Urinary bladder (tissue), 4 donors: Measurements from ENCODE around the gene LYZL6. TPM values are rescaled to one million over a fixed set of nuclear protein-coding genes. Genes with fewer than 3 reads are reported as not detected.
A peak's percentile ranks its signal among the peaks of the same experiment; 100 is the strongest.
"Not testable (repeated sequence)": the region's sequence is repeated elsewhere in the genome, so short reads cannot be mapped to it uniquely, and the experiment has no call there.

Experiments used
- DNase-seq: peaks from one replicate; pipeline ENCODE4 v3.0.0-alpha.2; 2015; ENCODE audit errors: extremely low spot score
- H3K27ac ChIP-seq: one replicate; pipeline ENCODE4 v1.5.1; 2013; ENCODE audit warnings: low read depth, mild to moderate bottlenecking, moderate library complexity
- H3K36me3 ChIP-seq: one replicate; pipeline ENCODE4 v1.6.1; 2013; ENCODE audit warnings: mild to moderate bottlenecking, moderate library complexity; ENCODE audit not compliant: insufficient read depth
- H3K4me1 ChIP-seq: one replicate; pipeline ENCODE4 v1.6.1; 2013; ENCODE audit warnings: mild to moderate bottlenecking, moderate library complexity; ENCODE audit not compliant: insufficient read depth
- H3K4me3 ChIP-seq: one replicate; pipeline ENCODE4 v1.5.1; 2013; ENCODE audit warnings: low read depth, low read length
- WGBS: extraction: QIAGEN DNeasy Blood & Tissue Kit; methylation state at CpG from one replicate; pipeline ENCODE4 v1.1.7; 2013; 5-methylcytosine and 5-hydroxymethylcytosine counted together
- polyA plus RNA-seq: library from polyadenylated mRNA; stranded (reverse); fragments of 200-250 nt; gene quantifications from one replicate; pipeline ENCODE4 v1.2.3, GENCODE V29; 2013
- total RNA-seq: library from RNA; depleted of rRNA; stranded (reverse); fragments of >200 nt; gene quantifications from one replicate; pipeline ENCODE4 v1.2.3, GENCODE V29; 2014
- donor health status: healthy with polysubstance abuse.
- donor health status: healthy.

Gene LYZL6
- total and polyA plus RNA-seq, 2 donors: not detected

GRCh38 chr17:35969558-35970380, 26.3 kb upstream of the LYZL6 start:
- Histone ChIP-seq H3K4me1 (no peaks in the 10 kb centered on the region), H3K27ac (no peak overlapping the region), H3K4me3 (no peak overlapping the region), H3K36me3 (no peaks in the 10 kb centered on the region)
- DNase-seq: peak; percentile 73
- 31% methylated on average over 8 of the region's 8 CpGs for WGBS

- Histone ChIP-seq H3K36me3 (no peaks in the 10 kb centered on the region), H3K4me1 (no peaks in the 10 kb centered on the region), H3K4me3 (no peak overlapping the region), H3K27ac (no peak overlapping the region)
- no peak for DNase-seq
- 80% methylated on average over 10 of the region's 10 CpGs for WGBS
These were observed 25.1 kb upstream of the LYZL6 start for GRCh38 chr17:35968520-35969054.

DNA sequence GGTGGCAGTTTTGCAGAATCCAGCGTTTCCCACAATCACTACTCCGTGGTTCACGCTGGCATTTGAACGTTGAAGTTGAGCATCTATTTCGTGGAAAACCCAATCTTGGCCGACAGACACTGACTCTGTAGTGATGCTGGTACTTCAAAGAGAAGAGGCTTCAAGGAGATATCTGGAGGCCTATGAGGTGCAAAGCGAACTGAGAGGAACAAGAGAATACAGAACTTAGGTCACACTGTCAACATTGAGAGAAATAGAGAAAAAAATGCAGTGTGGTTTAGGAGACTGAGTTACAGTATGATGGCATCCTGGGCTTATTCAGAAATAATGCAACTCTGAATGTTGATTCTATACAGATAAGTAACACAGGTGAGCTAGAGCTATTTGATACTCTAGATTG, 21.8 kb upstream of the LYZL6 start:
- Histone ChIP-seq H3K36me3 (no peaks in the 10 kb centered on the region), H3K4me1 (no peaks in the 10 kb centered on the region), H3K27ac (no peak overlapping the region), H3K4me3 (no peak overlapping the region)
- no peak for DNase-seq
- WGBS: 91% methylated on average over 7 of the region's 7 CpGs

- Histone ChIP-seq H3K4me1 (no peaks in the 10 kb centered on the region), H3K36me3 (no peaks in the 10 kb centered on the region), H3K27ac (no peak overlapping the region), H3K4me3 (no peak overlapping the region)
- WGBS: 79% methylated on average over 6 of the region's 6 CpGs
- DNase-seq: no peak
These were observed 20.1 kb upstream of the LYZL6 start for GRCh38 chr17:35963663-35964062.

DNA sequence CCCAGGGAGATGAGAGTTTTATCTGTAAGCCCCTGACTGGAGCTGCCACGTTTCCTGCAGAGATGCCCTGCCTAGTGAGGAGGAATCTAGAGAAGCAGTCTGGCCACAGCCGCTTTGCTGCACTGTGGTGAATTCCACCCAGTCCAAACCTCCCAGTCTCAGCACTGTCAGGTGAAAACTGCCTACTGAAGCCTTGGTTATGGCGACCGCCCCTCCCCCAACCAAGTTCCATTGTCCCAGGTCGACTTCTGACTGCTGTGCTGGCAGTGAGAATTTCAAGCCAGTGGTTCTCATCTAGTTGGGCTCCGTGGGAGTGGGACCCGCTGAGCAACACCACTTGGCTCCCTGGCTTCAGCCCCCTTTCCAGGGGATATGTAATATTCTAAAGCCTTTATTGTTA, 10.2 kb upstream of the LYZL6 start:
- WGBS: 54% methylated on average over 7 of the region's 7 CpGs
- no peak for DNase-seq
- no peak overlapping the region for H3K4me3 ChIP-seq
- no peak overlapping the region for H3K27ac ChIP-seq
- no peaks in the 10 kb centered on the region for H3K4me1 ChIP-seq
- H3K36me3 ChIP-seq: no peaks in the 10 kb centered on the region

DNA sequence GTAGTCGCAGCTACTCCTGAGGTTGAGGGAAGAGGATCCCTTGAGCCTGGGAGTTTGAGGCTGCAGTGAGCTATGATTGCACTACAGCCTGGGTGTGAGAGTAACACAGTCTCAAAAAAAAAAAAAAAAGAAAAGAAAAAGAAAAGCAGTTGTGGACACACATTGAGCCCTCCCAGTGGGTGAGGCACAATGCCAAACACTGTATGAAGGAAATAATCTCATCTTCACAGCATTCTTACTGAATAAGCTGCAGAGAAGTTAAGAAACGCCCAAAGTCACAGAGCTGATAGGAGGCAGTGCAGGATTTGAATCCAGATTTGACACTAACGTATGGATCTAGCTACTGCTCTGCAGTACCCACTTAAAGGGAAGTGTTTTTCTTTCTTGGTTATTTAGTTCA, 5.9 kb upstream of the LYZL6 start:
- Histone ChIP-seq H3K4me1 (no peaks in the 10 kb centered on the region), H3K36me3 (no peaks in the 10 kb centered on the region), H3K27ac (no peak overlapping the region), H3K4me3 (no peak overlapping the region)
- no peak for DNase-seq
- WGBS: 65% methylated on average over 3 of the region's 3 CpGs

DNA sequence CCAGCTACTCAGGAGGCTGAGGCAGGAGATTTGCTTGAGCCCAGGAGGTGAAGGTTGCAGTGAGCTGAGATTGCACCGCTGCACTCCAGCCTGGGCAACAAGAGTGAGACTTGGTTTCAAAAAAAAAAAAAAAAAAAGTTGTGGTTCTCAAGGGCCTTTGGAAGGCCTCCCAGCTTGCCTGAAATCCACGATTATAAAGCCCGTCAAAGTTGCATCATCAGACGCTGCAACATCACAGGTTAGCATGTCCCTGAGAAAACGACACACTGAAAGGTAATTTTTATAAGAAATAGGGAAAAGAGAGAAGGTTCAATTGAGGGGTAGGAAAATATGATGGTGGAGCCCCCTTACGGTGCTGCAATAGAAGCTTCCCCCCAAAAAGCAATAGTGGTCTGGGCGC, 4.6 kb upstream of the LYZL6 start:
- H3K36me3 ChIP-seq: no peaks in the 10 kb centered on the region
- 91% methylated on average over 7 of the region's 7 CpGs for WGBS
- no peaks in the 10 kb centered on the region for H3K4me1 ChIP-seq
- no peak for DNase-seq
- no peak overlapping the region for H3K27ac ChIP-seq
- H3K4me3 ChIP-seq: no peak overlapping the region

DNA sequence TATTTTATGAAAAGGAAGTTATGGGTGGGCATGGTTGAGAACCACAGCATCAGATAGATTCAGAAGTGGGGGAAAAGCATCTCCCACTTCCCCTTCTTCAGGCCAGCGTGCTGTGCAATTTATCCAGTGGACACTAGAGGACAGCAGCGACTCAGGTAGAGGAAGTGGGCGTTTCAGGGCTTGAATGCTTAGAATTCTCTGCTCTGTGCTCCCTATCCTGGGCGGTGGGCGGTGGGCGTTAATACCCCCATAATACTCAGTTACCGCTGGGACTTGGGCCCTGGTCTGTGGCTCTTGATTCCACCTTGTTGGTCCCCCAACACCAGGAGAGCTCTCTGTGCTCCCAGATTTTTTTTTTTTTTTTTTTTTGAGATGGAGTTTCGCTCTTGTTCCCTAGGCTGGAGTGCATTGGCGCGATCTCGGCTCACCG, 3.7 kb upstream of the LYZL6 start:
- Histone ChIP-seq H3K4me1 (no peaks in the 10 kb centered on the region), H3K27ac (no peak overlapping the region), H3K4me3 (peak overlapping the region; percentile 29), H3K36me3 (no peaks in the 10 kb centered on the region)
- no peak for DNase-seq
- WGBS: 29% methylated on average over 12 of the region's 12 CpGs

DNA sequence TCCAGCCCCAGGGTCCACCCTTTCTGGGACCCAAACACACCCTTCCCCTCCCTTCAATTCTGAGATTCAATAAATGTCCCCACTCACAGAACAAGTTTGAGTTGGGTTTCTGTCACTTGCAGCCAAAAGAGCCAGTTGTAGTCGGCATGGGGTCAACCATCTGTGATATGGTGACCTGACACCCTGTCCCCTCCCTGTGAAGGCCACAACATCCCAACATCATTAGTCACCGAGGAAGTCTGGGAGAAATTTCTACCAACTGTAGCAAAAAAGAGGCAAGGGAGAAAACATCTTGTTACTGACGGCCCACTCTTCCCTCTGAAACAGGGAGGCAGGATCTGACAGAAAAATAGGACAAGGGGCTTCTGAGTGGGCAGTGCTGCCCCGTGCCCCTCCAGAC, 638 bp upstream of the LYZL6 start:
- Histone ChIP-seq H3K27ac (no peak overlapping the region), H3K4me3 (no peak overlapping the region), H3K4me1 (no peaks in the 10 kb centered on the region), H3K36me3 (no peaks in the 10 kb centered on the region)
- no peak for DNase-seq
- WGBS: 81% methylated on average over 4 of the region's 4 CpGs

GRCh38 chr17:35942588-35943186, 826 bp downstream of the LYZL6 start:
- DNase-seq: peak; percentile 21
- Histone ChIP-seq H3K36me3 (no peaks in the 10 kb centered on the region), H3K4me3 (no peak overlapping the region), H3K4me1 (no peaks in the 10 kb centered on the region), H3K27ac (no peak overlapping the region)
- 33% methylated on average over 9 of the region's 9 CpGs for WGBS

DNA sequence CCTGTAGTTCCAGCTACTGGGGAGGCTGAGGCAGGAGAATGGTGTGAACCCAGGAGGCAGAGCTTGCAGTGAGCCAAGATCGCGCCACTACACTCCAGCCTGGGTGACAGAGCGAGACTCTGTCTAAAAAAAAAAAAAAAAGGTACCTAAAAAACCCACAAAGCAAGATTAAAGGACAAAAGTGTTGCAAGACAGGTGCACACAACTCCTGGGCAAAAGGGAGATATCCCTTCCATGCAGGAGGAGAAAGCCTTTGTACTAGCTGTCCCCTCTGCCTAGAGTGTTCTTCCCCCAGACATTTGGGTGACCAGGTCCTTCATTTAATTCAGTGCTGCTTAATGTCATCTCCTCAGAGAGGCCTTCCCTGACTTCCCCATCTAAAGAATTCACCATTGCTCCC, 5.0 kb downstream of the LYZL6 start:
- 92% methylated on average over 3 of the region's 3 CpGs for WGBS
- not testable (repeated sequence) for DNase-seq, H3K36me3 ChIP-seq, H3K27ac ChIP-seq, H3K4me1 ChIP-seq, H3K4me3 ChIP-seq

DNA sequence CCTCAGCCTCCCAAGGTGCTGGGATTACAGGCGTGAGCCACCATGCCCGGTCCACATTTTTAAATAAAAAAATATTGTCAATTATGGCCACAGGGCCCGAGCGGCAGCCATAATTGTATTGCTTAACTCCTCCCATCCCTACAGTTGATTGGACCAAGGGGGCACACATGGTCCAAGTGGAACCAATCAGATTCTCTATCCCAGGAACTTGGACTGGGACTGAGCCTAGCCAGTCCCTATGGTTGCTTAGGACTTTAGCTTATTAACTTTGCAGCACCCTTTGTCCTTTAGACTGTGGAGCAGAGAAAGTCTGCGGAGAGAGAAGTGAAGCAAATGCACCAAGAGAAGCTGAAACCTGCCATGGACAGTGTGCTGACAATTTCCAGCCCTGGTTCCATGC, 7.5 kb downstream of the LYZL6 start:
- Histone ChIP-seq H3K27ac (no peak overlapping the region), H3K36me3 (no peaks in the 10 kb centered on the region), H3K4me3 (no peak overlapping the region), H3K4me1 (no peaks in the 10 kb centered on the region)
- DNase-seq: no peak
- 92% methylated on average over 5 of the region's 5 CpGs for WGBS

- no peaks in the 10 kb centered on the region for H3K36me3 ChIP-seq
- DNase-seq: no peak
- WGBS: 67% methylated on average over 10 of the region's 10 CpGs
- no peak overlapping the region for H3K27ac ChIP-seq
- H3K4me1 ChIP-seq: no peaks in the 10 kb centered on the region
- no peak overlapping the region for H3K4me3 ChIP-seq
These were observed 8.8 kb downstream of the LYZL6 start for GRCh38 chr17:35934760-35935159.

- DNase-seq: no peak
- H3K27ac ChIP-seq: no peak overlapping the region
- no peaks in the 10 kb centered on the region for H3K36me3 ChIP-seq
- H3K4me3 ChIP-seq: no peak overlapping the region
- no peaks in the 10 kb centered on the region for H3K4me1 ChIP-seq
These were observed 10.9 kb downstream of the LYZL6 start for GRCh38 chr17:35932586-35932985.
